ENCODE results near the gene HSF5. TPM values are rescaled to one million over a fixed set of nuclear protein-coding genes. Genes with fewer than 3 reads are reported as not detected.
A peak's percentile ranks its signal among the peaks of the same experiment; 100 is the strongest.

HSF5 gene
- total RNA-seq, 4 donors from 2014 or later = not detected

- Histone ChIP-seq H3K4me3 (peak overlapping the region; percentile 61 to 92 (median 66)), H3K4me1 (peaks cover 6 to 7% of the 10 kb centered on the region in 2 donors), H3K27me3 (no peaks in the 10 kb centered on the region), H3K36me3 (no peaks in the 10 kb centered on the region), H3K27ac (peak overlapping the region in 3 of 4 donors; percentile 28 to 60 (median 41)), H3K9me3 (no peaks in the 10 kb centered on the region)
- DNase-seq = no peak
- in situ Hi-C loops (cut with MboI; ENCODE audit: low sequenced_read_pairs in 4 of 4) = no loop called here
- peak; percentile 57 to 76 for ATAC-seq
- intact Hi-C loops (cut with DNase I; ENCODE audit: low total_unique reads) = loop anchor here (5.0 kb wide), 1 partner anchor 160 kb away; the partner anchor contains the start of genes RAD51C and TEX14
- peak in 1 of 2 donors; percentile 17 for TF ChIP-seq POLR2A (IDR thresholded peaks at IDR 0.05)
- TF ChIP-seq, protein P1, sequence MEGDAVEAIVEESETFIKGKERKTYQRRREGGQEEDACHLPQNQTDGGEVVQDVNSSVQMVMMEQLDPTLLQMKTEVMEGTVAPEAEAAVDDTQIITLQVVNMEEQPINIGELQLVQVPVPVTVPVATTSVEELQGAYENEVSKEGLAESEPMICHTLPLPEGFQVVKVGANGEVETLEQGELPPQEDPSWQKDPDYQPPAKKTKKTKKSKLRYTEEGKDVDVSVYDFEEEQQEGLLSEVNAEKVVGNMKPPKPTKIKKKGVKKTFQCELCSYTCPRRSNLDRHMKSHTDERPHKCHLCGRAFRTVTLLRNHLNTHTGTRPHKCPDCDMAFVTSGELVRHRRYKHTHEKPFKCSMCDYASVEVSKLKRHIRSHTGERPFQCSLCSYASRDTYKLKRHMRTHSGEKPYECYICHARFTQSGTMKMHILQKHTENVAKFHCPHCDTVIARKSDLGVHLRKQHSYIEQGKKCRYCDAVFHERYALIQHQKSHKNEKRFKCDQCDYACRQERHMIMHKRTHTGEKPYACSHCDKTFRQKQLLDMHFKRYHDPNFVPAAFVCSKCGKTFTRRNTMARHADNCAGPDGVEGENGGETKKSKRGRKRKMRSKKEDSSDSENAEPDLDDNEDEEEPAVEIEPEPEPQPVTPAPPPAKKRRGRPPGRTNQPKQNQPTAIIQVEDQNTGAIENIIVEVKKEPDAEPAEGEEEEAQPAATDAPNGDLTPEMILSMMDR (IDR thresholded peaks at IDR 0.05 in 4 of 5, conservative IDR thresholded peaks at IDR 0.05 in 1 of 5) = no peak
These were observed 43.7 kb upstream of the HSF5 start for GRCh38 chr17:58531661-58532554.

DNA sequence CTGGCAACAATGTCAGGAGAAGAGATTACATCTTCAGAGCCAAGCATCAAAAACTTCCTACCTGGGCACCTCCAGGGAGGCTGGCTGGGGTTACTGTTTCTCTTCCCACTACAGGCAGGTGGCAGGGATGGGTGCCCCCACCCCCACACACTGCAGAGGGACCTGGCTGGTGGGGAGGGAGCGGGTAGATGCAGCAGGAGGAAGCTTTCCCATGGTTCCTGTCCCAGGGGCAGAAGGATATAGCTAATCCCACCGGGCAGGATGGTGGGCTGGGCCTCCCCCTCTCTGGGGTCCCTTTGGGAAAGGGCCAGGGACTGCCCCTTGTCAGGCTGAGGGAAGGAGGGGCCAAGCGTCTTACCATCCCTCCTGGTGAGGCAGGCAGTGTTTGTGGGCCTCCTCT, 42.9 kb upstream of the HSF5 start:
- Histone ChIP-seq H3K9me3 (no peaks in the 10 kb centered on the region), H3K27ac (peak overlapping the region in 3 of 4 donors; percentile 27 to 60 (median 48)), H3K4me3 (peak overlapping the region in 3 of 4 donors; percentile 47 to 69 (median 61)), H3K27me3 (no peaks in the 10 kb centered on the region), H3K36me3 (no peaks in the 10 kb centered on the region), H3K4me1 (peaks cover 6 to 7% of the 10 kb centered on the region in 2 donors)
- in situ Hi-C loops (cut with MboI; ENCODE audit: low sequenced_read_pairs in 4 of 4) = no loop called here
- intact Hi-C loops (cut with DNase I; ENCODE audit: low total_unique reads) = loop anchor here (5.0 kb wide), 1 partner anchor 161 kb away; the partner anchor contains the start of genes RAD51C and TEX14
- TF ChIP-seq, protein P1 (IDR thresholded peaks at IDR 0.05 in 4 of 5, conservative IDR thresholded peaks at IDR 0.05 in 1 of 5) = no peak
- no peak for TF ChIP-seq POLR2A (IDR thresholded peaks at IDR 0.05)
- ATAC-seq (no peak), DNase-seq (no peak)

GRCh38 chr17:58530655-58531054, 42.4 kb upstream of the HSF5 start:
- Histone ChIP-seq H3K4me3 (peak overlapping the region in 1 of 4 donors; percentile 61), H3K9me3 (no peaks in the 10 kb centered on the region), H3K27ac (peak overlapping the region in 3 of 4 donors; percentile 9 to 60 (median 48)), H3K4me1 (peaks cover 6 to 7% of the 10 kb centered on the region in 2 donors), H3K27me3 (no peaks in the 10 kb centered on the region), H3K36me3 (no peaks in the 10 kb centered on the region)
- TF ChIP-seq POLR2A (IDR thresholded peaks at IDR 0.05) = no peak
- TF ChIP-seq, protein P1 (IDR thresholded peaks at IDR 0.05 in 4 of 5, conservative IDR thresholded peaks at IDR 0.05 in 1 of 5) = no peak
- intact Hi-C loops (cut with DNase I; ENCODE audit: low total_unique reads) (loop anchor here (5.0 kb wide), 1 partner anchor 162 kb away; the partner anchor contains the start of genes RAD51C and TEX14), in situ Hi-C loops (cut with MboI; ENCODE audit: low sequenced_read_pairs in 4 of 4) (no loop called here)
- DNase-seq (no peak), ATAC-seq (no peak)

GRCh38 chr17:58529275-58529674, 41.1 kb upstream of the HSF5 start:
- Histone ChIP-seq H3K27ac (peak overlapping the region in 1 of 4 donors; percentile 38), H3K4me3 (no peak overlapping the region), H3K36me3 (no peaks in the 10 kb centered on the region), H3K9me3 (no peaks in the 10 kb centered on the region), H3K27me3 (no peaks in the 10 kb centered on the region), H3K4me1 (peaks cover 7 to 15% of the 10 kb centered on the region in 2 donors)
- intact Hi-C loops (cut with DNase I; ENCODE audit: low total_unique reads) (no loop called here), in situ Hi-C loops (cut with MboI; ENCODE audit: low sequenced_read_pairs in 4 of 4) (loop anchor here in 2 of 4 donors (10.0 kb wide), 2 partner anchors 166 to 486 kb away; partner anchors contain the start of genes RAD51C (in 1 of the 2) and TEX14 (in 1 of the 2))
- no peak for DNase-seq
- no peak for ATAC-seq
- TF ChIP-seq POLR2A (IDR thresholded peaks at IDR 0.05) = no peak
- TF ChIP-seq, protein P1 (IDR thresholded peaks at IDR 0.05 in 4 of 5, conservative IDR thresholded peaks at IDR 0.05 in 1 of 5) = no peak
